GF-D8 (cell line): ENCODE data around the gene ACOT9.
"Not testable (repeated sequence)": the region's sequence is repeated elsewhere in the genome, so short reads cannot be mapped to it uniquely, and the experiment has no call there.

ENCODE experiments used
- DNase-seq: peaks from one replicate; lab custom pipeline; 2025; lab: John Stamatoyannopoulos, UW

Gene ACOT9

GRCh38 chrX:23692166-23692565 lies 50.9 kb downstream of the ACOT9 start:
- no peak for DNase-seq

- DNase-seq, result not testable (repeated sequence)
Observed at GRCh38 chrX:23676486-23676885, 66.6 kb downstream of the ACOT9 start.

- no peak for DNase-seq
Observed at GRCh38 chrX:23673108-23673507, 70.0 kb downstream of the ACOT9 start.

- no peak for DNase-seq
Observed at GRCh38 chrX:23670528-23670927, 72.5 kb downstream of the ACOT9 start.

- no peak for DNase-seq
Observed at GRCh38 chrX:23668335-23668734, 74.7 kb downstream of the ACOT9 start.

- DNase-seq, result peak; percentile 62
Observed at GRCh38 chrX:23667239-23668177, 75.6 kb downstream of the ACOT9 start, which contains the start of gene PRDX4. TSS of gene PRDX4 (plus strand) at chrX:23667493. CDS start at chrX:23667571, 78 bp downstream.

- DNase-seq, result no peak
Observed at GRCh38 chrX:23666282-23666681, 76.8 kb downstream of the ACOT9 start.

GRCh38 chrX:23664496-23664895 lies 78.6 kb downstream of the ACOT9 start:
- DNase-seq, result no peak

- no peak for DNase-seq
Observed at GRCh38 chrX:23662853-23663252, 80.2 kb downstream of the ACOT9 start.

GRCh38 chrX:23662187-23662586 lies 80.9 kb downstream of the ACOT9 start:
- no peak for DNase-seq

GRCh38 chrX:23661671-23662070 lies 81.4 kb downstream of the ACOT9 start:
- DNase-seq, result no peak

GRCh38 chrX:23660766-23661132 lies 82.3 kb downstream of the ACOT9 start:
- DNase-seq, result no peak

- DNase-seq, result not testable (repeated sequence)
Observed at GRCh38 chrX:23660083-23660765, 82.9 kb downstream of the ACOT9 start.

- DNase-seq, result no peak
Observed at GRCh38 chrX:23659339-23659738, 83.7 kb downstream of the ACOT9 start.

- DNase-seq, result no peak
Observed at GRCh38 chrX:23656684-23657083, 86.4 kb downstream of the ACOT9 start.

GRCh38 chrX:23656091-23656490 lies 87.0 kb downstream of the ACOT9 start:
- no peak for DNase-seq
